Stimulated activated CD8-positive, alpha-beta memory T cell treated with anti-CD3 and anti-CD28 coated beads, Interleukin-7, amount 100 ng/mL, for 24 hours (primary cell): ENCODE results near the gene ASB7.
"Not testable (repeated sequence)": the region's sequence is repeated elsewhere in the genome, so short reads cannot be mapped to it uniquely, and the experiment has no call there.

ENCODE experiments used
- DNase-seq: peaks from one replicate; pipeline ENCODE4 v3.0.0-alpha.2; 2020; ENCODE audit warnings: low read depth

Gene ASB7

GRCh38 chr15:100651253-100651652, 48.9 kb downstream of the ASB7 start:
- no peak for DNase-seq

GRCh38 chr15:100652116-100652515, 49.7 kb downstream of the ASB7 start:
- no peak for DNase-seq

GRCh38 chr15:100653608-100654007, 51.2 kb downstream of the ASB7 start:
- no peak for DNase-seq

- no peak for DNase-seq
These were observed 56.5 kb downstream of the ASB7 start for GRCh38 chr15:100658895-100659294.

- no peak for DNase-seq
These were observed 58.8 kb downstream of the ASB7 start for GRCh38 chr15:100661156-100661555.

GRCh38 chr15:100663086-100663914, 60.9 kb downstream of the ASB7 start:
- no peak for DNase-seq

GRCh38 chr15:100663915-100664281, 61.5 kb downstream of the ASB7 start:
- DNase-seq = no peak

- no peak for DNase-seq
These were observed 63.2 kb downstream of the ASB7 start for GRCh38 chr15:100665570-100665969.

- DNase-seq = no peak
These were observed 65.3 kb downstream of the ASB7 start for GRCh38 chr15:100667405-100668347.

- DNase-seq = no peak
These were observed 66.0 kb downstream of the ASB7 start for GRCh38 chr15:100668348-100668745.

- DNase-seq = no peak
These were observed 66.9 kb downstream of the ASB7 start for GRCh38 chr15:100669260-100669659.

GRCh38 chr15:100670505-100671021, 68.2 kb downstream of the ASB7 start:
- no peak for DNase-seq

GRCh38 chr15:100671124-100671680, 68.8 kb downstream of the ASB7 start:
- no peak for DNase-seq

- no peak for DNase-seq
These were observed 69.6 kb downstream of the ASB7 start for GRCh38 chr15:100671858-100672543.

GRCh38 chr15:100672959-100673358, 70.6 kb downstream of the ASB7 start:
- no peak for DNase-seq

GRCh38 chr15:100679151-100679550, 76.8 kb downstream of the ASB7 start:
- DNase-seq = not testable (repeated sequence)

GRCh38 chr15:100680726-100681125, 78.3 kb downstream of the ASB7 start:
- DNase-seq = no peak

GRCh38 chr15:100681335-100681746, 79.0 kb downstream of the ASB7 start:
- no peak for DNase-seq

GRCh38 chr15:100682468-100682867, 80.1 kb downstream of the ASB7 start:
- DNase-seq = no peak

GRCh38 chr15:100683434-100683833, 81.0 kb downstream of the ASB7 start:
- DNase-seq = no peak

- DNase-seq = no peak
These were observed 82.2 kb downstream of the ASB7 start for GRCh38 chr15:100684591-100684990.
